MV-4-11 (cell line): ENCODE data around the gene CRACDL.

Experiments used
- DNase-seq: peaks from one replicate; lab custom pipeline; 2025; lab: John Stamatoyannopoulos, UW

Gene CRACDL

GRCh38 chr2:98926601-98927000 is 9.4 kb downstream of the CRACDL start:
- DNase-seq = no peak

- DNase-seq = no peak
Measured at GRCh38 chr2:98924910-98925309, 11.1 kb downstream of the CRACDL start.

GRCh38 chr2:98924038-98924830 is 11.8 kb downstream of the CRACDL start:
- no peak for DNase-seq

DNA sequence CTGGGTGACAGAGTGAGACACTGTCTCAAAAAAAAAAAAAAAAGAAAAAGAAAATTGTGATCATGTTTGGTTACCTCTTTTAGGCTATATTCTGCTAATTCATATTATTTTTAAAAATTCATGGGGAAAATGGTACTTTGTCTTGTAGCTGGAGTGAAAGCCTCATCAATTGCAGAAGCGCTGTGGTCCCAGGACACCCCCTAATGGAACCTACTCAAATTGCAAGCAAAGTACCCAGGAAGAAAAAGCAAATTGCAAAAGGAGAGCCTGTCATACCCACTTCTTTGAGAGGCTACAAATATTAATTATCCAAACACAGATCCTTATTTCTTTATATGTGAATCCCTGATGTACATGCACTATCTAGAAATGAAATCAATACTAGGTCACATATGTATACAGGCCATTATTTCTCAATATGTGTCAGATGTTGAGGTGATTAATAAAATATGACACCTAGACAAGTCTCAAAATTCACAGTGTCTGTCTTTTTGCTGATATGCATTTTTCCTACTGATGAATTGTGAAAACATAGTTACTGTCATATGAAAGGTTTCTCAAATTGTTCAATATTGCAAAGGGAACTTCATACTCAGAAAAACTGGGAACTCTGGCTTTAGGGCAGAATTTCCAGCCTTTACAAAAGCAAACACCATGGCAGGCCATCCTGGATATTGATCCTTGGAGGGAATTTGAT is 12.6 kb downstream of the CRACDL start:
- no peak for DNase-seq

DNA sequence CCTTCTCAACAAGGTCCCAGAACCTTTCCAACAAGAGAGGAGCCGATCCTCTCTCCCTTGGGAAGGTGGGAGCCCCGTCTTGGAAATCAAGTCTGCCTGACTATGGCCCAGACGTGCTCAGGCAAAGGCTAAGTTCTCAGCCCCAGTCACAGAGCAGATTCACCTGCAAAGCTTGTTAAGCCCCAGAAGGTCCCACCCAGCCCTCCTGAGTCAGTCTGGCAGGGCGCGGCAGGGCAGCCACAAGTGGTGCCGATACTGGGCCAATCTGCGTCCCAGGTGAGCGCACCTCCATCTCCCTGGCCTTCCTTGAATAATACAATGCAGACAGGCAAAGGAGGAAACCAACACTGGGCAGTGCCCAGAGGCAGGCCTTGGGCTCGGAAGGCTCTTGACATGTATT is 15.0 kb downstream of the CRACDL start:
- DNase-seq = no peak

DNA sequence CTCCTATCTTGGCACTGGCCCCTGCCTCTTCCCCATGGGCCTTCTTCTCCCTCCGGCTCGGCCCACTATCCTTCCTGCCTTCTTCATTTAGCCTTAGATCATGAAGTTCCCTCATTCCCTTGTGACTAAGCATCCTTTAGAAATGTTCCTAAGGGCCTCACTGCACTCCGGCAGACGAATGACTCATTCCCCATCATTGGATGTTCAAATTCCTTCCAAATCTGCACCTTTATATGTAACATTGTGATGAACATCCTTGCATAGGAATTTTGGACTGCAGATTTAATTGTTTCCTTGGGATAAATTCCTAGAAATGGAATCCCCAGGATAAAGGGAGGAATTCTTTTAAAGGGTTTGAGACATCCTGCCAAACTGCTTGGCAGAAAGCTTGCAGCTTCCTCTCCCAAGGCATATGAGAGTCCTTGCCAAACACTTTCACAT is 19.0 kb downstream of the CRACDL start:
- DNase-seq = no peak

GRCh38 chr2:98915751-98916358 is 20.2 kb downstream of the CRACDL start:
- no peak for DNase-seq

- DNase-seq = no peak
Measured at GRCh38 chr2:98914713-98915580, 21.1 kb downstream of the CRACDL start.

- no peak for DNase-seq
Measured at GRCh38 chr2:98913916-98914712, 21.9 kb downstream of the CRACDL start.

GRCh38 chr2:98912957-98913915 is 22.8 kb downstream of the CRACDL start:
- DNase-seq = no peak

- no peak for DNase-seq
Measured at GRCh38 chr2:98912221-98912851, 23.7 kb downstream of the CRACDL start.

- no peak for DNase-seq
Measured at GRCh38 chr2:98911376-98912154, 24.5 kb downstream of the CRACDL start.

DNA sequence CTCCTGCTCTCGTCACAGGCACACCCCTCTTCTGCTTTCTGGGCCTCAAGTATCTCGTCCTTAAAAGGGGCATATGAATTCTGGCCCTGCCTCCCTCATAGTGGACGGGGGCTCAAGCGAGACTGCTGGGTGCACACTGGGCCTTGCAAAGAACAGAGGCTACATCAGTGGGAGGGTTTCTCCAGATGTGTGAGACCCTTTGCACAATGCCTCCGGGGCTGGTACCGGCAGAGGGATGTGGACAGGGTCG is 25.0 kb downstream of the CRACDL start:
- no peak for DNase-seq

- no peak for DNase-seq
Measured at GRCh38 chr2:98910349-98911125, 25.5 kb downstream of the CRACDL start.

DNA sequence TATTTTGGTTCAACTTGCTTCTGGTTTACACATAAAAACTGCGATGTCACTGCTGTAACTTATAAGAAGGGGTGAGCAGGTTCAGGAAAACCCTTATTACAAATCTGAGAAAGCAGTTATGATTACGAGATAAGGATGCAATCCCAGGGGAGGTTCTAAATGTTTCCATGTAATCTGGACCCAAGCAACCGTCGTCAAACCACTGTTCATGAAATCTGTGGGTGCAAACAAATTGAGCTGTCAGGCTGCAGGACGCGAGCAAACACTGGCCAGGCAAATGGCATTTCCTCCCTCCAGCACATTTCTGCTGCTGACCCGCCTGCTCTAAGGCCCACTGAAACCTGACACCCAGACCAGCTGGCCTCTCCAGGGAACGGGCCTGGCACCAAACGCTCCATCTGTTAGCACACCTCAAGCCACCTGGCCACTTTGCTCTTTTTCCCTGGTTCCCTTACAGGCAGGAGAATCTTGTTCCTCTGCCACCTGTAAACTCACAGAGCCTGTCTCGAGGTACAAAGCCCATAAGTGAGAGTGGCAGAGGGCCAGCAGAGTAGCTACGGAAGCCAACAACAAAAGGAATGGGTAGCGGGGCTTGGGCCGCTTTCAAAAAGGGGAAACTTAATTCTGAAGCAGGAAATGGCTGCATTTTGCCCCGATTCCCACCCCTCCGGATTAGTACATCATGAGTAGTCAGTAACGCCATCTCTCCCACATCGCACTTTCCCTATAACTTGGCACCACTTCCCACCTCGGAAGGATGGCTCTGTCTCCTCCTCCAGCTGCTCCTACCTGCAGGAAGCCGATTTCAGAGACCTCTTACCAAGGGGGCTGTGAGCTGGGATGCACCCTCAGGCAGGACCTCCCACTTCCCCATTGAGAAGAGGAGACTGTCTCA is 26.5 kb downstream of the CRACDL start:
- DNase-seq = no peak

- DNase-seq = no peak
Measured at GRCh38 chr2:98908931-98909316, 27.1 kb downstream of the CRACDL start.
